ENCODE data around the gene C3orf20.

DNA sequence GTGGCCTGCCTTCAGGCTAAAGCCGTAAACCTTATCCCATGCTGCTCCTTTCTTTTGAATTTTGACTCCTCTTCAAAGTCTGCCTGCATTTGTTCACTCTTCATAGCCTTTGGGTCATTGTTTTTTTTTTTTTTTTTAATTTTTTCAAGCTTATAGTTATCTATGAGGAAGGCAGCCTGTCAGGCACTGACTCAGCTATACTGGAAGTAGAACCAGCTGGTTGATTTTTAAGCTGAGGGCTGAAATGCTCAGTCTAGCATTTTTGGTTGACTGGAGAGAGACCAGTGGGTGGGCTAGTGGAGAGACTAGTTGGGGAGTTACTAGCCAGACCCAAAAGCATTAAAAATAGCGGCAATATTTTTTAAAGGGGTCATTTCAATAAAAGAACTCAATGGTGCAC lies 44.1 kb downstream of the C3orf20 start:
- TF ChIP-seq, protein P1, sequence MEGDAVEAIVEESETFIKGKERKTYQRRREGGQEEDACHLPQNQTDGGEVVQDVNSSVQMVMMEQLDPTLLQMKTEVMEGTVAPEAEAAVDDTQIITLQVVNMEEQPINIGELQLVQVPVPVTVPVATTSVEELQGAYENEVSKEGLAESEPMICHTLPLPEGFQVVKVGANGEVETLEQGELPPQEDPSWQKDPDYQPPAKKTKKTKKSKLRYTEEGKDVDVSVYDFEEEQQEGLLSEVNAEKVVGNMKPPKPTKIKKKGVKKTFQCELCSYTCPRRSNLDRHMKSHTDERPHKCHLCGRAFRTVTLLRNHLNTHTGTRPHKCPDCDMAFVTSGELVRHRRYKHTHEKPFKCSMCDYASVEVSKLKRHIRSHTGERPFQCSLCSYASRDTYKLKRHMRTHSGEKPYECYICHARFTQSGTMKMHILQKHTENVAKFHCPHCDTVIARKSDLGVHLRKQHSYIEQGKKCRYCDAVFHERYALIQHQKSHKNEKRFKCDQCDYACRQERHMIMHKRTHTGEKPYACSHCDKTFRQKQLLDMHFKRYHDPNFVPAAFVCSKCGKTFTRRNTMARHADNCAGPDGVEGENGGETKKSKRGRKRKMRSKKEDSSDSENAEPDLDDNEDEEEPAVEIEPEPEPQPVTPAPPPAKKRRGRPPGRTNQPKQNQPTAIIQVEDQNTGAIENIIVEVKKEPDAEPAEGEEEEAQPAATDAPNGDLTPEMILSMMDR (IDR thresholded peaks at IDR 0.05), result no peak
- TF ChIP-seq POLR2A (IDR thresholded peaks at IDR 0.05), result no peak
- no peak for TF ChIP-seq EP300 (IDR thresholded peaks at IDR 0.05)

Data from tibial nerve (tissue), 4 donors.